ENCODE measurements around the gene SDK1.

Gene SDK1

GRCh38 chr7:4178916-4179687 lies 878.0 kb downstream of the SDK1 start:
- no peak for DNase-seq (ENCODE audit: extremely low read depth, low read depth)
- no peak for TF ChIP-seq CTCF (IDR thresholded peaks at IDR 0.05; ENCODE audit: low read depth, low read length)

DNA sequence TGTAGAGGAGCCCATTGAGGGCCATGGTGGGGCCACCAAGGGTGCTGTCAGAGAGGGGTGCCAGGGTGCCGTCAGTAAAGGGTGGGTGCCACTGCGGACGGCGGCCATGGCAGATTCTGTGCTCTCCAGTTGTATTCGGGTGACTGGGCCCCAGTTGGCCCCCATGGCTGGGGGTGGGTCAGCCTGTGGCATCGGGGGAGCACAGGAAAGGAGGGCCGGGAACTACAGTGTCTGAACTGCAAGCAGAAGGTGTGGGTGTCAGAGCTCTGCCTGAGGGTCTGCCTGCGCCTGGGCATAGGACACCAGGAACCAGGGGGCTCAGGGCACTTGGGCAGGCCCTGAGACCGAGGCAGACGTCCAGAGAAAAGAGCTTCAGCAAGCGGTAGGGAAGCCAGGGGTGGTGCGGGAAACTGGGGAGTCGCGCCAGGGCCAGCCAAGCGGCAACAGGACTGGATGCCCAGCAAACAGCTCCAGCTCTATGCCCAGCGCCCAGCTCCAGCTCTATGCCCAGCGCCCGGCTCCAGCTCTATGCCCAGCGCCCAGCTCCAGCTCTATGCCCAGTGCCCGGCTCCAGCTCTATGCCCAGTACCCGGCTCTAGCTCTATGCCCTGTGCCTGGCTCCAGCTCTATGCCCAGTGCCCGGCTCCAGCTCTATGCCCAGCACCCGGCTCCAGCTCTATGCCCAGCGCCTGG lies 878.8 kb downstream of the SDK1 start:
- DNase-seq (ENCODE audit: extremely low read depth, low read depth): no peak
- no peak for TF ChIP-seq CTCF (IDR thresholded peaks at IDR 0.05; ENCODE audit: low read depth, low read length)

GRCh38 chr7:4181446-4181845 lies 880.4 kb downstream of the SDK1 start:
- DNase-seq (ENCODE audit: extremely low read depth, low read depth): no peak
- TF ChIP-seq CTCF (IDR thresholded peaks at IDR 0.05; ENCODE audit: low read depth, low read length): no peak

GRCh38 chr7:4182605-4183300 lies 881.7 kb downstream of the SDK1 start:
- DNase-seq (ENCODE audit: extremely low read depth, low read depth): no peak
- no peak for TF ChIP-seq CTCF (IDR thresholded peaks at IDR 0.05; ENCODE audit: low read depth, low read length)

- no peak for TF ChIP-seq CTCF (IDR thresholded peaks at IDR 0.05; ENCODE audit: low read depth, low read length)
Observed at GRCh38 chr7:4184653-4185052, 883.6 kb downstream of the SDK1 start.

GRCh38 chr7:4185136-4185535 lies 884.1 kb downstream of the SDK1 start:
- no peak for TF ChIP-seq CTCF (IDR thresholded peaks at IDR 0.05; ENCODE audit: low read depth, low read length)
- no peak for DNase-seq (ENCODE audit: extremely low read depth, low read depth)

More at GRCh38 chr7:4184653-4185052, 883.6 kb downstream of the SDK1 start:
- no peak for DNase-seq (ENCODE audit: extremely low read depth, low read depth)
